ENCODE measurements around the gene DBN1. TPM values are rescaled to one million over a fixed set of nuclear protein-coding genes. Genes with fewer than 3 reads are reported as not detected.

Gene DBN1
- total RNA-seq = 1 to 10 TPM; 1.2 to 8.8 (median 5.7) TPM
- polyA plus RNA-seq = 1 to 10 TPM in 1 of 2 donors, under 1 TPM in 1; 0.64 to 2.2 TPM
- 3.2 reads per million, percentile 17 among the genes with 10 or more reads in this experiment for total RNA-seq

- Histone ChIP-seq H3K4me1 (ENCODE audit: control insufficient read depth in 2 of 2, insufficient read depth in 2 of 2, low read length in 2 of 2) (peaks cover 9 to 24% of the 10 kb centered on the region in 2 donors), H3K36me3 (ENCODE audit: control insufficient read depth in 2 of 3, insufficient read depth in 3 of 3, low read length in 3 of 3) (no peaks in the 10 kb centered on the region), H3K4me3 (ENCODE audit: low read length) (peak within 1 kb of the TSS; percentile 43), H3K9me3 (ENCODE audit: control insufficient read depth in 2 of 3, low read length in 3 of 3) (no peaks in the 10 kb centered on the region), H3K27ac (ENCODE audit: low read depth, low read length) (peak within 1 kb of the TSS; percentile 21), H3K27me3 (ENCODE audit: control insufficient read depth in 2 of 2, insufficient read depth in 2 of 2, low read length in 2 of 2) (no peaks in the 10 kb centered on the region)
- ChIA-PET CTCF (interaction anchor here (0.6 kb wide), 1 partner anchor 28 kb away, joined by 3 read pairs; no protein-coding TSS in a partner anchor), POLR2A (no interaction called here)
- intact Hi-C loops (cut with micrococcal nuclease) = loop anchor here (1.0 to 2.0 kb wide), 2 partner anchors 23 to 24 kb away; partner anchors contain the start of gene PDLIM7 (in 2 of the 2)
- no peaks in the 10 kb centered on the region for H3K9me3 Mint-ChIP-seq
- H3K27me3 Mint-ChIP-seq = peaks cover 0 to 9% (median 0%) of the 10 kb centered on the region in 5 donors
- H3K4me3 Mint-ChIP-seq = peak within 1 kb of the TSS; percentile 55 to 88 (median 82)
- peak within 1 kb of the TSS in 6 of 9 donors; percentile 59 to 84 (median 78) for H3K27ac Mint-ChIP-seq
- H3K4me1 Mint-ChIP-seq = peaks cover 20 to 45% (median 37%) of the 10 kb centered on the region in 7 donors
- ATAC-seq (peak; percentile 49), DNase-seq (no peak)
- no peaks in the 10 kb centered on the region for H3K36me3 Mint-ChIP-seq
Observed at GRCh38 chr5:177473443-177474001, at the start of gene DBN1. DBN1 (minus strand) TSS chr5:177473634; CDS start chr5:177473521, 113 bp downstream.

GRCh38 chr5:177520916-177521513 lies 47.6 kb upstream of the DBN1 start:
- H3K36me3 Mint-ChIP-seq = peaks cover 3 to 14% (median 5%) of the 10 kb centered on the region in 5 donors
- POLR2A ChIA-PET = interaction anchor here (1.4 kb wide), 2 partner anchors 10 to 78 kb away, joined by 3 read pairs; no protein-coding TSS in a partner anchor
- H3K27ac Mint-ChIP-seq = peak overlapping the region in 5 of 9 donors; percentile 30 to 72 (median 62)
- DNase-seq (no peak), ATAC-seq (no peak)
- CTCF ChIA-PET = interaction anchor here (0.7 kb wide), 2 partner anchors 24 to 130 kb away, joined by 3 read pairs; no protein-coding TSS in a partner anchor
- H3K9me3 Mint-ChIP-seq = no peaks in the 10 kb centered on the region
- intact Hi-C loops (cut with micrococcal nuclease) = no loop called here
- H3K4me1 ChIP-seq (ENCODE audit: control insufficient read depth in 2 of 2, insufficient read depth in 2 of 2, low read length in 2 of 2) = peaks cover 9 to 12% of the 10 kb centered on the region in 2 donors
- peak overlapping the region in 1 of 10 donors; percentile 32 for H3K4me3 Mint-ChIP-seq
- H3K36me3 ChIP-seq (ENCODE audit: control insufficient read depth in 2 of 3, insufficient read depth in 3 of 3, low read length in 3 of 3) = peaks cover 0 to 54% (median 0%) of the 10 kb centered on the region in 3 experiments
- no peaks in the 10 kb centered on the region for H3K27me3 ChIP-seq (ENCODE audit: control insufficient read depth in 2 of 2, insufficient read depth in 2 of 2, low read length in 2 of 2)
- H3K4me3 ChIP-seq (ENCODE audit: low read length) = no peak overlapping the region
- no peaks in the 10 kb centered on the region for H3K9me3 ChIP-seq (ENCODE audit: control insufficient read depth in 2 of 3, low read length in 3 of 3)
- peaks cover 28 to 44% (median 34%) of the 10 kb centered on the region in 7 donors for H3K4me1 Mint-ChIP-seq
- H3K27me3 Mint-ChIP-seq = peaks cover 0 to 2% (median 0%) of the 10 kb centered on the region in 5 donors
- peak overlapping the region; percentile 24 for H3K27ac ChIP-seq (ENCODE audit: low read depth, low read length)

GRCh38 chr5:177520271-177520670 lies 46.8 kb upstream of the DBN1 start:
- H3K9me3 ChIP-seq (ENCODE audit: control insufficient read depth in 2 of 3, low read length in 3 of 3) = no peaks in the 10 kb centered on the region
- H3K4me3 ChIP-seq (ENCODE audit: low read length) = no peak overlapping the region
- POLR2A ChIA-PET = interaction anchor here (1.4 kb wide), 1 partner anchor 79 kb away, joined by 3 read pairs; no protein-coding TSS in a partner anchor
- CTCF ChIA-PET = interaction anchor here (0.7 kb wide), 1 partner anchor 130 kb away, joined by 3 read pairs; no protein-coding TSS in a partner anchor
- Mint-ChIP-seq H3K4me3 (peak overlapping the region in 4 of 10 donors; percentile 32 to 59 (median 42)), H3K9me3 (no peaks in the 10 kb centered on the region), H3K27me3 (peaks cover 0 to 2% (median 0%) of the 10 kb centered on the region in 5 donors), H3K36me3 (peaks cover 3 to 20% (median 10%) of the 10 kb centered on the region in 5 donors), H3K4me1 (peaks cover 35 to 52% (median 42%) of the 10 kb centered on the region in 7 donors), H3K27ac (peak overlapping the region in 4 of 9 donors; percentile 54 to 83 (median 64))
- ATAC-seq (no peak), DNase-seq (no peak)
- H3K27ac ChIP-seq (ENCODE audit: low read depth, low read length) = no peak overlapping the region
- H3K36me3 ChIP-seq (ENCODE audit: control insufficient read depth in 2 of 3, insufficient read depth in 3 of 3, low read length in 3 of 3) = peaks cover 0 to 51% (median 0%) of the 10 kb centered on the region in 3 experiments
- intact Hi-C loops (cut with micrococcal nuclease) = no loop called here
- H3K27me3 ChIP-seq (ENCODE audit: control insufficient read depth in 2 of 2, insufficient read depth in 2 of 2, low read length in 2 of 2) = no peaks in the 10 kb centered on the region
- peaks cover 15 to 17% of the 10 kb centered on the region in 2 donors for H3K4me1 ChIP-seq (ENCODE audit: control insufficient read depth in 2 of 2, insufficient read depth in 2 of 2, low read length in 2 of 2)

- peak overlapping the region in 2 of 10 donors; percentile 23 to 59 for H3K4me3 Mint-ChIP-seq
- peaks cover 3 to 22% (median 10%) of the 10 kb centered on the region in 5 donors for H3K36me3 Mint-ChIP-seq
- Histone ChIP-seq H3K27ac (ENCODE audit: low read depth, low read length) (no peak overlapping the region), H3K4me1 (ENCODE audit: control insufficient read depth in 2 of 2, insufficient read depth in 2 of 2, low read length in 2 of 2) (peaks cover 15 to 17% of the 10 kb centered on the region in 2 donors), H3K27me3 (ENCODE audit: control insufficient read depth in 2 of 2, insufficient read depth in 2 of 2, low read length in 2 of 2) (no peaks in the 10 kb centered on the region), H3K9me3 (ENCODE audit: control insufficient read depth in 2 of 3, low read length in 3 of 3) (no peaks in the 10 kb centered on the region), H3K36me3 (ENCODE audit: control insufficient read depth in 2 of 3, insufficient read depth in 3 of 3, low read length in 3 of 3) (peaks cover 0 to 51% (median 0%) of the 10 kb centered on the region in 3 experiments), H3K4me3 (ENCODE audit: low read length) (no peak overlapping the region)
- ATAC-seq (no peak), DNase-seq (no peak)
- H3K4me1 Mint-ChIP-seq = peaks cover 35 to 55% (median 46%) of the 10 kb centered on the region in 7 donors
- POLR2A ChIA-PET = interaction anchor here (1.5 kb wide), 1 partner anchor 22 kb away, joined by 4 read pairs; the partner anchor contains the start of gene PDLIM7
- H3K9me3 Mint-ChIP-seq = peaks cover 0 to 2% (median 0%) of the 10 kb centered on the region in 11 donors
- intact Hi-C loops (cut with micrococcal nuclease) = loop anchor here in 1 of 2 donors (5.0 kb wide), 1 partner anchor 62 kb away; no protein-coding TSS in a partner anchor
- H3K27ac Mint-ChIP-seq = peak overlapping the region in 7 of 9 donors; percentile 55 to 83 (median 62)
- peaks cover 0 to 2% (median 0%) of the 10 kb centered on the region in 5 donors for H3K27me3 Mint-ChIP-seq
- CTCF ChIA-PET = no interaction called here
Observed at GRCh38 chr5:177519463-177520235, 46.2 kb upstream of the DBN1 start.

- peaks cover 9 to 33% (median 16%) of the 10 kb centered on the region in 5 donors for H3K36me3 Mint-ChIP-seq
- Histone ChIP-seq H3K4me1 (ENCODE audit: control insufficient read depth in 2 of 2, insufficient read depth in 2 of 2, low read length in 2 of 2) (peaks cover 15 to 17% of the 10 kb centered on the region in 2 donors), H3K27me3 (ENCODE audit: control insufficient read depth in 2 of 2, insufficient read depth in 2 of 2, low read length in 2 of 2) (no peaks in the 10 kb centered on the region), H3K9me3 (ENCODE audit: control insufficient read depth in 2 of 3, low read length in 3 of 3) (no peaks in the 10 kb centered on the region), H3K36me3 (ENCODE audit: control insufficient read depth in 2 of 3, insufficient read depth in 3 of 3, low read length in 3 of 3) (peaks cover 0 to 62% (median 10%) of the 10 kb centered on the region in 3 experiments), H3K27ac (ENCODE audit: low read depth, low read length) (peak within 1 kb of the TSS; percentile 79), H3K4me3 (ENCODE audit: low read length) (peak within 1 kb of the TSS; percentile 76)
- peak; percentile 92 for ATAC-seq
- intact Hi-C loops (cut with micrococcal nuclease) = loop anchor here (1.0 to 5.0 kb wide), 7 partner anchors 20 to 636 kb away; partner anchors contain the start of genes FAM193B (in 2 of the 2), PDLIM7 (in 2 of the 2), TMED9 (in 2 of the 2) and GRK6 (in 1 of the 2)
- H3K9me3 Mint-ChIP-seq = peaks cover 0 to 2% (median 0%) of the 10 kb centered on the region in 11 donors
- H3K4me3 Mint-ChIP-seq = peak within 1 kb of the TSS; percentile 92 to 99 (median 96)
- peaks cover 0 to 2% (median 0%) of the 10 kb centered on the region in 5 donors for H3K27me3 Mint-ChIP-seq
- CTCF ChIA-PET = interaction anchor here (0.6 to 1.4 kb wide), 2 partner anchors 15 to 859 kb away, joined by 3 to 8 read pairs; no protein-coding TSS in a partner anchor
- H3K27ac Mint-ChIP-seq = peak within 1 kb of the TSS; percentile 85 to 97 (median 92)
- POLR2A ChIA-PET = interaction anchor here (0.6 to 1.4 kb wide), 9 partner anchors 9 to 431 kb away, joined by 3 to 5 read pairs (median 3); partner anchors contain the start of gene PDLIM7
- H3K4me1 Mint-ChIP-seq = peaks cover 42 to 58% (median 52%) of the 10 kb centered on the region in 7 donors
- peak; percentile 88 to 96 (median 95) for DNase-seq
Observed at GRCh38 chr5:177516601-177517568, 43.5 kb upstream of the DBN1 start, which contains the start of gene DDX41. DDX41 (minus strand) TSS chr5:177516961; CDS start chr5:177516945, 16 bp downstream.

Data from naive thymus-derived CD4-positive, alpha-beta T cell (primary cell).